ENCODE results near the gene SLC24A5. TPM values are rescaled to one million over a fixed set of nuclear protein-coding genes. Genes with fewer than 3 reads are reported as not detected.
A peak's percentile ranks its signal among the peaks of the same experiment; 100 is the strongest.

Gene SLC24A5
- total RNA-seq, 1 donor from 2014 or later: not detected

GRCh38 chr15:48149858-48150257 is 29.1 kb downstream of the SLC24A5 start:
- Histone ChIP-seq H3K27ac (no peak overlapping the region), H3K4me3 (no peak overlapping the region), H3K9ac (no peak overlapping the region), H3K79me2 (ENCODE audit: low read depth) (no peaks in the 10 kb centered on the region), H2AFZ (replicated peaks) (no peak overlapping the region), H3K4me2 (no peak overlapping the region), H4K20me1 (ENCODE audit: low read depth) (peaks cover 2% of the 10 kb centered on the region), H3K9me3 (ENCODE audit: low read depth) (no peaks in the 10 kb centered on the region), H3F3A (ENCODE audit: low read depth) (peaks cover 4% of the 10 kb centered on the region), H3K36me3 (peaks cover 42% of the 10 kb centered on the region), H3K4me1 (no peaks in the 10 kb centered on the region), H3K27me3 (no peaks in the 10 kb centered on the region)
- no peak for TF ChIP-seq EZH2phosphoT487 (IDR thresholded peaks at IDR 0.05)
- TF ChIP-seq EZH2 (IDR thresholded peaks at IDR 0.05): no peak
- Mint-ChIP-seq H3K4me3 (no peak overlapping the region), H3K27me3 (ENCODE audit: insufficient read depth, low read depth) (no peaks in the 10 kb centered on the region), H3K4me1 (peaks cover 10% of the 10 kb centered on the region), H3K9me3 (no peaks in the 10 kb centered on the region), H3K36me3 (peaks cover 37% of the 10 kb centered on the region), H3K27ac (no peak overlapping the region)
- no peak for DNase-seq (ENCODE audit: low spot score)

DNA sequence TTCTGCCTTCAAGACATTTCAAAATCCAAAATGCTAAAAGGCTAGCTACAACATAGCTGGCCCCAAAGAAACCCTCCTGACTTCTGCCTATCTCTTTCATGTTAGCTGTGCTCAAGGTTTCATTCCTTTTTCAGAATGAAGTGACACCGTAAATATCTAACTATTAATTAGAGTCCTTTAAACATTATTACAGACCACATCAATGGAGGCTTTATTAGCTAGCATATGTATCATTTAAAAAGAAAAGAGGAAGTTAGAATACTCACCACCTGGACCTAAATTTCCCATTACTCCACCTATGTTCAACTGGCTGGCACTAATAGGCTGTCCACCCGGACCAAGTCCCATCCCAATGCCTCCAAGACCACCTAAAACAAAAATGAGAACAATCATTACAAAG is 32.7 kb downstream of the SLC24A5 start:
- Mint-ChIP-seq H3K27ac (no peak overlapping the region), H3K4me1 (no peaks in the 10 kb centered on the region), H3K27me3 (ENCODE audit: insufficient read depth, low read depth) (no peaks in the 10 kb centered on the region), H3K36me3 (peaks cover 43% of the 10 kb centered on the region), H3K9me3 (no peaks in the 10 kb centered on the region), H3K4me3 (no peak overlapping the region)
- Histone ChIP-seq H3K27me3 (no peaks in the 10 kb centered on the region), H3K27ac (no peak overlapping the region), H3K4me3 (no peak overlapping the region), H3K9me3 (ENCODE audit: low read depth) (no peaks in the 10 kb centered on the region), H3K79me2 (ENCODE audit: low read depth) (no peaks in the 10 kb centered on the region), H3F3A (ENCODE audit: low read depth) (no peaks in the 10 kb centered on the region), H2AFZ (replicated peaks) (no peak overlapping the region), H3K4me1 (no peaks in the 10 kb centered on the region), H3K9ac (no peak overlapping the region), H3K4me2 (no peak overlapping the region), H3K36me3 (peaks cover 60% of the 10 kb centered on the region), H4K20me1 (ENCODE audit: low read depth) (no peaks in the 10 kb centered on the region)
- no peak for DNase-seq (ENCODE audit: low spot score)
- TF ChIP-seq CTCF (IDR thresholded peaks at IDR 0.05): no peak
- no peak for TF ChIP-seq EZH2 (IDR thresholded peaks at IDR 0.05)
- no peak for TF ChIP-seq EZH2phosphoT487 (IDR thresholded peaks at IDR 0.05)

DNA sequence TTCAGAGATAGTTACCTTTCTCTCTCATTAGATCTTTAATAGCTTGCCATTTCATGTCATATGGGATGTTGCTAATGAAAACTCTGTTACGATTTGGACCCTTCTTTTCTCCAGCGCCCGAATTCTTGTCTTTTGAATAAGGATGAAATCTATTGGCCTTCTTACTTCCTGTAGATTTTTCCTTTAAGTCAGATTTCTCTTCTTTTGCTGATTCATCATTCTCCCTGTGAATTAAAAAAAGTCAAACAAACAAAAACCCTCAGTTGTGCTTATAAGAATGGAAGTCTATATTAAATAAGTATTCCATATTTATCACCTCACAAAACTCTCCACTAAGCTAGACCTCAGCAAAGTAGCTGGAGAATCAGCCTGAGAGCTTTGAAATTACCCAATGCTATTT is 47.8 kb downstream of the SLC24A5 start:
- no peak for DNase-seq (ENCODE audit: low spot score)
- Histone ChIP-seq H3K9me3 (ENCODE audit: low read depth) (no peaks in the 10 kb centered on the region), H2AFZ (replicated peaks) (no peak overlapping the region), H3K4me1 (peaks cover 17% of the 10 kb centered on the region), H4K20me1 (ENCODE audit: low read depth) (peaks cover 72% of the 10 kb centered on the region), H3K9ac (no peak overlapping the region), H3K36me3 (peaks cover 34% of the 10 kb centered on the region), H3K4me3 (no peak overlapping the region), H3K79me2 (ENCODE audit: low read depth) (peaks cover 88% of the 10 kb centered on the region), H3K27ac (no peak overlapping the region), H3F3A (ENCODE audit: low read depth) (peaks cover 3% of the 10 kb centered on the region), H3K27me3 (no peaks in the 10 kb centered on the region), H3K4me2 (no peak overlapping the region)
- Mint-ChIP-seq H3K27me3 (ENCODE audit: insufficient read depth, low read depth) (no peaks in the 10 kb centered on the region), H3K4me3 (no peak overlapping the region), H3K36me3 (peaks cover 67% of the 10 kb centered on the region), H3K27ac (no peak overlapping the region), H3K9me3 (peaks cover 21% of the 10 kb centered on the region), H3K4me1 (no peaks in the 10 kb centered on the region)
- TF ChIP-seq EZH2phosphoT487 (IDR thresholded peaks at IDR 0.05) (no peak), CTCF (IDR thresholded peaks at IDR 0.05) (no peak), EZH2 (IDR thresholded peaks at IDR 0.05) (no peak)

DNA sequence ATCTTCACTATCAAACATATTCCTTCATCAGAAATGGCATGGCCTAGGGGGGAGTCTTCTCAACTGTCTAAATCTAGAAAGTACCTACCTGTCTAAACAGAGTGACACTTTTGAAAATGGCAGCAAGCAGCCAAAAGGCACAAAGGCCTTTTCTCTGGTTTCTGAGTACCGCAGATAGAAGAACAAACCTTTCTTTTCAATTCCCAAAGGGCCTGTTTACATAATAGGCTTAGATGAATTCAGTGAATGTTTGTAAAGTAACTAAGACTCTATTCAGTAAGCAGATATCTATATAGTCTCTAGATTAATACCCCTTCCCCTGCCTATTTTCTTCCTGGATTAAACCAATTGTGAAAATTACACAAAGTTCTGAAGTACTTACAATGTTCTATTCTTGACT is 50.2 kb downstream of the SLC24A5 start:
- H3K27me3 Mint-ChIP-seq (ENCODE audit: insufficient read depth, low read depth): no peaks in the 10 kb centered on the region
- Histone ChIP-seq H3K9me3 (ENCODE audit: low read depth) (no peaks in the 10 kb centered on the region), H3F3A (ENCODE audit: low read depth) (no peaks in the 10 kb centered on the region), H3K27ac (no peak overlapping the region), H3K4me2 (no peak overlapping the region), H4K20me1 (ENCODE audit: low read depth) (peaks cover 91% of the 10 kb centered on the region), H3K4me3 (no peak overlapping the region), H3K9ac (no peak overlapping the region), H3K79me2 (ENCODE audit: low read depth) (peaks cover 100% of the 10 kb centered on the region), H3K4me1 (peaks cover 24% of the 10 kb centered on the region), H3K36me3 (peaks cover 14% of the 10 kb centered on the region), H2AFZ (replicated peaks) (no peak overlapping the region), H3K27me3 (no peaks in the 10 kb centered on the region)
- DNase-seq (ENCODE audit: low spot score): peak; percentile 36
- H3K27ac Mint-ChIP-seq: no peak overlapping the region
- H3K4me1 Mint-ChIP-seq: peaks cover 2% of the 10 kb centered on the region
- H3K36me3 Mint-ChIP-seq: peaks cover 71% of the 10 kb centered on the region
- TF ChIP-seq EZH2phosphoT487 (IDR thresholded peaks at IDR 0.05) (peak; percentile 83), CTCF (IDR thresholded peaks at IDR 0.05) (no peak)
- peaks cover 37% of the 10 kb centered on the region for H3K9me3 Mint-ChIP-seq
- no peak overlapping the region for H3K4me3 Mint-ChIP-seq
